Measurements from ENCODE around the gene CASQ2.

- TF ChIP-seq CTCF (IDR thresholded peaks at IDR 0.05; ENCODE audit: low read depth, low read length, poor library complexity, severe bottlenecking), result no peak
- TF ChIP-seq EZH2phosphoT487 (IDR thresholded peaks at IDR 0.05; ENCODE audit: borderline replicate concordance, low read length), result no peak
Measured at GRCh38 chr1:115660151-115660550, 108.4 kb downstream of the CASQ2 start.

Data from DOHH2 (cell line).